PC-3 (cell line): Measurements from ENCODE around the gene ZNF778. TPM values are rescaled to one million over a fixed set of nuclear protein-coding genes. Genes with fewer than 3 reads are reported as not detected.
A peak's percentile ranks its signal among the peaks of the same experiment; 100 is the strongest.
"Not testable (repeated sequence)": the region's sequence is repeated elsewhere in the genome, so short reads cannot be mapped to it uniquely, and the experiment has no call there.

Source experiments
- ATAC-seq: fragments of 200-7000 bp; cut with Tn5 transposase; 2 replicates; pipeline ENCODE4 v1.9.1; 2020; ENCODE audit warnings: mild to moderate bottlenecking, moderate library complexity
- BruUV-seq: library from RNA; stranded (reverse); fragments of 400-500 nt; replicated peaks from 2 replicates; lab custom pipeline; 2021; lab: Mats Ljungman, UMichigan
- CTCF ChIA-PET: fragments of 300-600 bp; sonication (Branson Sonifier 250); formaldehyde crosslinking; loops from one replicate; lab custom pipeline; 2022; ENCODE audit warnings: antibody characterized with exemption; lab: Charles Lee
- POLR2A ChIA-PET: fragments of 300-600 bp; sonication (Branson Sonifier 250); formaldehyde crosslinking; loops from one replicate; lab custom pipeline; 2022; ENCODE audit warnings: antibody characterized with exemption; ENCODE audit not compliant: unreplicated experiment; lab: Charles Lee
- DNase-seq: peaks from one replicate; pipeline ENCODE4 v3.0.0-alpha.2; 2015
- H2AFZ ChIP-seq: fragments of 300-600 bp; sonication (generic); 2 replicates; pipeline ENCODE4 v1.6.0; 2016; ENCODE audit warnings: antibody characterized with exemption, low read length
- H3F3A ChIP-seq: fragments of 300-600 bp; sonication (generic); one replicate; pipeline ENCODE4 v1.6.0; 2017; ENCODE audit warnings: antibody characterized with exemption, low read length, control low read depth, mild to moderate bottlenecking; ENCODE audit not compliant: unreplicated experiment
- H3K27ac ChIP-seq: fragments of 300-600 bp; sonication (generic); 2 replicates; pipeline ENCODE4 v1.5.1; 2016; ENCODE audit warnings: mild to moderate bottlenecking, low read length
- H3K27me3 ChIP-seq: fragments of 300-600 bp; sonication (generic); 2 replicates; pipeline ENCODE4 v1.6.1; 2016; ENCODE audit warnings: low read length, mixed read lengths
- H3K36me3 ChIP-seq: fragments of 300-600 bp; sonication (generic); 2 replicates; pipeline ENCODE4 v1.6.1; 2016; ENCODE audit warnings: low read depth, mixed run types, low read length, mixed read lengths
- H3K4me1 ChIP-seq: fragments of 300-600 bp; sonication (generic); 2 replicates; pipeline ENCODE4 v1.5.1; 2016; ENCODE audit warnings: low read length; ENCODE audit not compliant: insufficient read depth
- H3K4me2 ChIP-seq: fragments of 300-600 bp; sonication (generic); 2 replicates; pipeline ENCODE4 v1.6.0; 2016; ENCODE audit warnings: low read length
- H3K4me3 ChIP-seq: fragments of 300-600 bp; sonication (generic); 2 replicates; pipeline ENCODE4 v1.5.1; 2016; ENCODE audit warnings: mild to moderate bottlenecking, low read length, mixed read lengths
- H3K79me2 ChIP-seq: fragments of 300-600 bp; sonication (generic); 2 replicates; pipeline ENCODE4 v1.6.1; 2017; ENCODE audit warnings: low read length, mixed read lengths
- H3K9ac ChIP-seq: fragments of 300-600 bp; sonication (generic); 2 replicates; pipeline ENCODE4 v1.6.0; 2016; ENCODE audit warnings: mild to moderate bottlenecking, low read length
- H3K9me2 ChIP-seq: fragments of 300-600 bp; sonication (generic); replicated peaks from 2 replicates; pipeline ENCODE4 v1.6.1; 2016; ENCODE audit warnings: mixed run types, low read length, mixed read lengths
- H3K9me3 ChIP-seq: fragments of 300-600 bp; sonication (generic); 2 replicates; pipeline ENCODE4 v1.6.1; 2016; ENCODE audit warnings: low read length, mixed read lengths
- H4K20me1 ChIP-seq: fragments of 300-600 bp; sonication (generic); 2 replicates; pipeline ENCODE4 v1.6.1; 2016; ENCODE audit warnings: low read length, mixed read lengths
- CTCF ChIP-seq: fragments of 300-600 bp; sonication (generic); conservative IDR thresholded peaks from 2 replicates; pipeline ENCODE4 v1.5.1; 2017; ENCODE audit warnings: antibody characterized with exemption, low read depth, mild to moderate bottlenecking, low read length
- EZH2 ChIP-seq: fragments of 300-600 bp; sonication (generic); IDR thresholded peaks from one replicate; pipeline ENCODE4 v1.6.1; 2017; ENCODE audit warnings: antibody characterized with exemption, mild to moderate bottlenecking, low read length; ENCODE audit not compliant: unreplicated experiment
- EZH2phosphoT487 ChIP-seq: fragments of 300-600 bp; sonication (generic); IDR thresholded peaks from 2 replicates; pipeline ENCODE4 v1.6.1; 2018; ENCODE audit warnings: mild to moderate bottlenecking, antibody characterized with exemption, low read length, borderline replicate concordance
- intact Hi-C: fragments of 100-400 bp; cut with micrococcal nuclease; formaldehyde crosslinking; loops from 2 replicates; pipeline ENCODE4 v1.9.0; 2023
- total RNA-seq: library from RNA; depleted of rRNA; stranded (reverse); fragments of >200 nt; gene quantifications from 2 replicates; pipeline ENCODE4 v1.2.3, GENCODE V29; 2014

Gene ZNF778
- total RNA-seq, 1 experiment from 2014 or later, result 15.3 TPM

- Histone ChIP-seq H4K20me1 (no peaks in the 10 kb centered on the region), H3K4me1 (no peaks in the 10 kb centered on the region), H3K4me2 (peak overlapping the region; percentile 97), H3K4me3 (peak overlapping the region; percentile 74), H3F3A (no peaks in the 10 kb centered on the region), H3K9me3 (no peaks in the 10 kb centered on the region), H3K27me3 (no peaks in the 10 kb centered on the region), H3K9me2 (no peaks in the 10 kb centered on the region), H2AFZ (peak overlapping the region; percentile 60), H3K79me2 (peaks cover 8% of the 10 kb centered on the region), H3K27ac (peak overlapping the region; percentile 75), H3K36me3 (no peaks in the 10 kb centered on the region), H3K9ac (peak overlapping the region; percentile 86)
- TF ChIP-seq EZH2phosphoT487 (no peak), EZH2 (no peak), CTCF (no peak)
- CTCF ChIA-PET, result no interaction called here
- BruUV-seq, result TSS peak; percentile 95
- peak; percentile 33 for DNase-seq
- POLR2A ChIA-PET, result no interaction called here
- ATAC-seq, result peak; percentile 73
- intact Hi-C loops, result no loop called here
These were observed 23.9 kb downstream of the ZNF778 start for GRCh38 chr16:89241187-89242007.

- H3K27ac ChIP-seq, result no peak overlapping the region
- no peaks in the 10 kb centered on the region for H3K9me2 ChIP-seq
- no peak overlapping the region for H3K9ac ChIP-seq
- H3K36me3 ChIP-seq, result no peaks in the 10 kb centered on the region
- BruUV-seq, result TSS peak; percentile 5
- ATAC-seq (no peak), DNase-seq (no peak)
- intact Hi-C loops, result no loop called here
- H3K27me3 ChIP-seq, result no peaks in the 10 kb centered on the region
- no peaks in the 10 kb centered on the region for H3K4me1 ChIP-seq
- no peak overlapping the region for H3K4me2 ChIP-seq
- ChIA-PET POLR2A (no interaction called here), CTCF (no interaction called here)
- TF ChIP-seq EZH2phosphoT487, result no peak
- TF ChIP-seq CTCF, result no peak
- TF ChIP-seq EZH2, result no peak
- no peak overlapping the region for H2AFZ ChIP-seq
- H3K9me3 ChIP-seq, result no peaks in the 10 kb centered on the region
- no peaks in the 10 kb centered on the region for H4K20me1 ChIP-seq
- no peak overlapping the region for H3K4me3 ChIP-seq
- H3F3A ChIP-seq, result no peaks in the 10 kb centered on the region
- peaks cover 8% of the 10 kb centered on the region for H3K79me2 ChIP-seq
These were observed 25.3 kb downstream of the ZNF778 start for GRCh38 chr16:89242795-89243200.

GRCh38 chr16:89243664-89244063 lies 26.2 kb downstream of the ZNF778 start:
- H3K4me3 ChIP-seq, result no peak overlapping the region
- no peaks in the 10 kb centered on the region for H3K4me1 ChIP-seq
- H3K9me3 ChIP-seq, result no peaks in the 10 kb centered on the region
- POLR2A ChIA-PET, result no interaction called here
- DNase-seq (no peak), ATAC-seq (no peak)
- H3K36me3 ChIP-seq, result no peaks in the 10 kb centered on the region
- H3K27me3 ChIP-seq, result no peaks in the 10 kb centered on the region
- no TSS peak for BruUV-seq
- no peak overlapping the region for H3K27ac ChIP-seq
- no peaks in the 10 kb centered on the region for H3F3A ChIP-seq
- intact Hi-C loops, result no loop called here
- no peaks in the 10 kb centered on the region for H3K9me2 ChIP-seq
- H4K20me1 ChIP-seq, result no peaks in the 10 kb centered on the region
- peaks cover 11% of the 10 kb centered on the region for H3K79me2 ChIP-seq
- no peak overlapping the region for H3K9ac ChIP-seq
- no peak for TF ChIP-seq EZH2phosphoT487
- no peak for TF ChIP-seq CTCF
- TF ChIP-seq EZH2, result no peak
- H3K4me2 ChIP-seq, result no peak overlapping the region
- H2AFZ ChIP-seq, result no peak overlapping the region
- CTCF ChIA-PET, result no interaction called here

GRCh38 chr16:89244264-89244663 lies 26.8 kb downstream of the ZNF778 start:
- peaks cover 11% of the 10 kb centered on the region for H3K79me2 ChIP-seq
- H3K9me3 ChIP-seq, H3K9ac ChIP-seq, H3K27me3 ChIP-seq, H3K36me3 ChIP-seq, H4K20me1 ChIP-seq, H2AFZ ChIP-seq, BruUV-seq, H3K4me2 ChIP-seq, H3K4me3 ChIP-seq, H3F3A ChIP-seq, CTCF ChIA-PET, DNase-seq, H3K9me2 ChIP-seq, H3K27ac ChIP-seq, POLR2A ChIA-PET, H3K4me1 ChIP-seq, ATAC-seq, intact Hi-C loops: not testable (repeated sequence)
